HT-29 (cell line): ENCODE measurements around the gene ALDH3B1. TPM values are rescaled to one million over a fixed set of nuclear protein-coding genes. Genes with fewer than 3 reads are reported as not detected.

Experiments used
- DNase-seq: peaks from one replicate; pipeline ENCODE4 v3.0.0-alpha.2; 2015; ENCODE audit warnings: low spot score
- total RNA-seq: library from RNA; depleted of rRNA; stranded (reverse); fragments of >200 nt; shearing (Covaris generic); gene quantifications from 2 replicates; pipeline ENCODE4 v1.2.3, GENCODE V29; 2014

Gene ALDH3B1
- total RNA-seq, 1 experiment from 2014 or later, result 108 TPM

- peak; percentile 34 for DNase-seq
Observed at GRCh38 chr11:68044145-68044813, 34.2 kb downstream of the ALDH3B1 start.

GRCh38 chr11:68044898-68045351 lies 34.8 kb downstream of the ALDH3B1 start:
- DNase-seq, result no peak

GRCh38 chr11:68047437-68048290 lies 37.5 kb downstream of the ALDH3B1 start:
- no peak for DNase-seq

- no peak for DNase-seq
Observed at GRCh38 chr11:68048681-68049508, 38.8 kb downstream of the ALDH3B1 start.

- no peak for DNase-seq
Observed at GRCh38 chr11:68049509-68050370, 39.6 kb downstream of the ALDH3B1 start.

GRCh38 chr11:68050371-68050841 lies 40.3 kb downstream of the ALDH3B1 start:
- DNase-seq, result no peak

- DNase-seq, result peak; percentile 12
Observed at GRCh38 chr11:68051191-68052136, 41.3 kb downstream of the ALDH3B1 start.

- peak; percentile 13 for DNase-seq
Observed at GRCh38 chr11:68052137-68052873, 42.2 kb downstream of the ALDH3B1 start.

- DNase-seq, result no peak
Observed at GRCh38 chr11:68053117-68053516, 43.0 kb downstream of the ALDH3B1 start.

GRCh38 chr11:68053981-68054812 lies 44.1 kb downstream of the ALDH3B1 start:
- no peak for DNase-seq

- peak; percentile 5 for DNase-seq
Observed at GRCh38 chr11:68056317-68057285, 46.5 kb downstream of the ALDH3B1 start.

- DNase-seq, result no peak
Observed at GRCh38 chr11:68057807-68058206, 47.7 kb downstream of the ALDH3B1 start.

- DNase-seq, result no peak
Observed at GRCh38 chr11:68061508-68061907, 51.4 kb downstream of the ALDH3B1 start.

- DNase-seq, result no peak
Observed at GRCh38 chr11:68064926-68065325, 54.8 kb downstream of the ALDH3B1 start.

- no peak for DNase-seq
Observed at GRCh38 chr11:68065841-68066240, 55.7 kb downstream of the ALDH3B1 start.

- no peak for DNase-seq
Observed at GRCh38 chr11:68066742-68067141, 56.6 kb downstream of the ALDH3B1 start.

GRCh38 chr11:68067991-68068390 lies 57.9 kb downstream of the ALDH3B1 start:
- DNase-seq, result no peak
